Stimulated activated naive B cell treated with anti-CD40 and anti-IgM and Interleukin-4, amounts not matched to agents 10 μg/mL and 1 μg/mL and 100 μg/mL, for 72 hours (primary cell): ENCODE results near the gene GLMN.

Experiments
- ATAC-seq, 2 donors: fragments of 150-1000 bp; cut with Tn5 transposase; replicated peaks; 2 replicates each; pipeline ENCODE4 v1.10.0; 2021; ENCODE audit warnings: moderate library complexity in 1 of 2
- DNase-seq: peaks from one replicate; pipeline ENCODE4 v3.0.0; 2021
- H3K27ac Mint-ChIP-seq: one replicate; pipeline ENCODE4 v1.8.0; 2022; ENCODE audit warnings: mild to moderate bottlenecking, mixed read lengths
- H3K27me3 Mint-ChIP-seq, 2 donors: one replicate each; pipeline ENCODE4 v1.8.0; 2022; ENCODE audit warnings: mixed read lengths in 2 of 2
- H3K36me3 Mint-ChIP-seq, 2 donors: one replicate each; pipeline ENCODE4 v1.8.0; 2022; ENCODE audit warnings: mixed read lengths in 2 of 2, mild to moderate bottlenecking in 1 of 2
- H3K4me1 Mint-ChIP-seq, 2 donors: one replicate each; pipeline ENCODE4 v1.8.0; 2022; ENCODE audit warnings: mixed read lengths in 2 of 2, mild to moderate bottlenecking in 1 of 2
- H3K4me3 Mint-ChIP-seq, 2 donors: one replicate each; pipeline ENCODE4 v1.8.0; 2022; ENCODE audit warnings: mild to moderate bottlenecking in 2 of 2, mixed read lengths in 2 of 2, moderate library complexity in 1 of 2
- H3K9me3 Mint-ChIP-seq, 2 donors: one replicate each; pipeline ENCODE4 v1.8.0; 2022; ENCODE audit warnings: mixed read lengths in 2 of 2, mild to moderate bottlenecking in 1 of 2

Gene GLMN, protein sequence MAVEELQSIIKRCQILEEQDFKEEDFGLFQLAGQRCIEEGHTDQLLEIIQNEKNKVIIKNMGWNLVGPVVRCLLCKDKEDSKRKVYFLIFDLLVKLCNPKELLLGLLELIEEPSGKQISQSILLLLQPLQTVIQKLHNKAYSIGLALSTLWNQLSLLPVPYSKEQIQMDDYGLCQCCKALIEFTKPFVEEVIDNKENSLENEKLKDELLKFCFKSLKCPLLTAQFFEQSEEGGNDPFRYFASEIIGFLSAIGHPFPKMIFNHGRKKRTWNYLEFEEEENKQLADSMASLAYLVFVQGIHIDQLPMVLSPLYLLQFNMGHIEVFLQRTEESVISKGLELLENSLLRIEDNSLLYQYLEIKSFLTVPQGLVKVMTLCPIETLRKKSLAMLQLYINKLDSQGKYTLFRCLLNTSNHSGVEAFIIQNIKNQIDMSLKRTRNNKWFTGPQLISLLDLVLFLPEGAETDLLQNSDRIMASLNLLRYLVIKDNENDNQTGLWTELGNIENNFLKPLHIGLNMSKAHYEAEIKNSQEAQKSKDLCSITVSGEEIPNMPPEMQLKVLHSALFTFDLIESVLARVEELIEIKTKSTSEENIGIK

GRCh38 chr1:92298573-92299476 is at the start of gene GLMN, which contains the start of gene RPAP2:
TSS of gene GLMN (minus strand) at chr1:92298987. CDS start at chr1:92297999, 988 bp downstream.
TSS of gene RPAP2 (plus strand) at chr1:92299059. CDS start at chr1:92299074, 15 bp downstream.
- ATAC-seq (peak; percentile 97 to 98), DNase-seq (peak; percentile 75)
- Mint-ChIP-seq H3K36me3 (peaks cover 17% of the 10 kb centered on the region in 2 donors), H3K4me1 (peaks cover 16 to 22% of the 10 kb centered on the region in 2 donors), H3K27me3 (no peaks in the 10 kb centered on the region), H3K9me3 (no peaks in the 10 kb centered on the region), H3K4me3 (peak within 1 kb of the TSS; percentile 91 to 96), H3K27ac (peak within 1 kb of the TSS; percentile 99)

DNA sequence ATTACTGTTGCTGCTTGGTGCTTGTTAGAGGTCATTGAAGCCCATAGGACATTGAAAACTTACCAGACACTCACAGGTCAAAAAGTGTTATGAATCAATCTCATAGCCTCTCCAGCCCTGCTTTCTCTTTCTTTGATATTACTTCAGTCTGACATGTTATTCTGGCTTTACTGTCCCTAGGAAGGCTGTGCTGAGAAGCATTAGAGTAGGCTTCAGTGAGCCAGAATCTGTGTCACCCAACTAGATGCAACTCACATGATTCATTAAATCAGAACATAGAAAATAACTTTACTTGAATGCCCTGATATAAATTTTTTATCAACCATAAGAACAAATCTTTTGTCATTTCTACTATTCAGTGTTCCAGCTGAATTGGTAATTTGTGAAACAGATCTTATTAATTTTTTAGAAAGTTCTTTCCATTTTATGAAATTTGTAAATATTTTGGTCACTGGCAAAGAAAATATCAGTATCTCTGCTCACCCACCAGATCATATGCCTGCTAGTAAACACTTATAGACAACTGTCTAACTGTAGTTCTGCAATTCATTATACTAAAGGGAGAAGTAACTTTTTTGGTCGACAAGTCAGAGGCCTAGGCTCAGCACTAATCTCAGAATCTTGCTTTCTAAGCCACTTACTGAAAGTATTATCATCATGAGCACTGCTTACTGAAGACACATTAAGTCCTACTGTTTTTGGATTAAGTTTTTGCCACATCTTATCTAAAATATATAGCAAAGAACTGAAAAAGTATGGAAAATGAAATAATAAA is 48.3 kb upstream of the GLMN start:
- no peak for ATAC-seq
- no peak overlapping the region for H3K27ac Mint-ChIP-seq
- H3K4me1 Mint-ChIP-seq = peaks cover 6 to 10% of the 10 kb centered on the region in 2 donors
- peaks cover 0 to 2% of the 10 kb centered on the region in 2 donors for H3K9me3 Mint-ChIP-seq
- H3K4me3 Mint-ChIP-seq = no peak overlapping the region
- peaks cover 27 to 39% of the 10 kb centered on the region in 2 donors for H3K36me3 Mint-ChIP-seq
- no peaks in the 10 kb centered on the region for H3K27me3 Mint-ChIP-seq
- DNase-seq = no peak

- Mint-ChIP-seq H3K4me3 (no peak overlapping the region), H3K4me1 (peaks cover under 1 to 3% of the 10 kb centered on the region in 2 donors), H3K9me3 (no peaks in the 10 kb centered on the region), H3K27me3 (no peaks in the 10 kb centered on the region), H3K36me3 (peaks cover 25 to 39% of the 10 kb centered on the region in 2 donors), H3K27ac (no peak overlapping the region)
- DNase-seq (no peak), ATAC-seq (no peak)
These were observed 44.3 kb upstream of the GLMN start for GRCh38 chr1:92343061-92343460.

GRCh38 chr1:92342401-92342800 is 43.6 kb upstream of the GLMN start:
- peaks cover 23 to 36% of the 10 kb centered on the region in 2 donors for H3K36me3 Mint-ChIP-seq
- no peaks in the 10 kb centered on the region for H3K4me1 Mint-ChIP-seq
- DNase-seq (no peak), ATAC-seq (no peak)
- no peak overlapping the region for H3K27ac Mint-ChIP-seq
- H3K9me3 Mint-ChIP-seq = no peaks in the 10 kb centered on the region
- no peaks in the 10 kb centered on the region for H3K27me3 Mint-ChIP-seq
- H3K4me3 Mint-ChIP-seq = no peak overlapping the region

- Mint-ChIP-seq H3K27ac (no peak overlapping the region), H3K9me3 (no peaks in the 10 kb centered on the region)
- DNase-seq = no peak
These were observed 41.4 kb upstream of the GLMN start for GRCh38 chr1:92340154-92340553.

DNA sequence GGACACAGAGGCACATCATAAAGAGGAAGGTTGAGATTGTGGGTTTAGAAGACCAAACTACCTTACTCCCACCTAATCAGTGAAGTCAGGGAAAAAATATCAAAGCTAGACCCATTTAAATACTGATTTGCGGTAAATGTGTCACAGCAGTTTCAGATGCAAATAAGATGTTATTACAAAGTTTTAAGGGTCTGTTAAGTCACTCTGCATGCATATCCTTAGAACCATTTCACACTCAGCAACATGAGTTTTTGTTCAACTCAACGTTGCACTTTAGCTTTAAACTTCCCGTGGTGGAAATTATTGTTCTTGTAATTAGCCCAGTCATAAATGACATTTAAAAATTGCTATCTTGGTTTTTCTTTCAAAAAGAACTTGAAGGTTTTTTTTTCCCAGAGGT is 34.9 kb upstream of the GLMN start:
- ATAC-seq = peak in 1 of 2 donors; percentile 39

More at GRCh38 chr1:92340154-92340553, 41.4 kb upstream of the GLMN start:
- Mint-ChIP-seq H3K36me3 (peaks cover 24 to 34% of the 10 kb centered on the region in 2 donors), H3K27me3 (no peaks in the 10 kb centered on the region), H3K4me1 (no peaks in the 10 kb centered on the region), H3K4me3 (no peak overlapping the region)
- no peak for ATAC-seq

GRCh38 chr1:92329347-92330129 is 30.8 kb upstream of the GLMN start:
- no peaks in the 10 kb centered on the region for H3K4me1 Mint-ChIP-seq

More for the DNA sequence above, 34.9 kb upstream of the GLMN start:
- no peak for DNase-seq
- Mint-ChIP-seq H3K27me3 (no peaks in the 10 kb centered on the region), H3K36me3 (peaks cover 30 to 40% of the 10 kb centered on the region in 2 donors), H3K4me3 (no peak overlapping the region), H3K9me3 (peaks cover 0 to 3% of the 10 kb centered on the region in 2 donors), H3K4me1 (no peaks in the 10 kb centered on the region), H3K27ac (no peak overlapping the region)

DNA sequence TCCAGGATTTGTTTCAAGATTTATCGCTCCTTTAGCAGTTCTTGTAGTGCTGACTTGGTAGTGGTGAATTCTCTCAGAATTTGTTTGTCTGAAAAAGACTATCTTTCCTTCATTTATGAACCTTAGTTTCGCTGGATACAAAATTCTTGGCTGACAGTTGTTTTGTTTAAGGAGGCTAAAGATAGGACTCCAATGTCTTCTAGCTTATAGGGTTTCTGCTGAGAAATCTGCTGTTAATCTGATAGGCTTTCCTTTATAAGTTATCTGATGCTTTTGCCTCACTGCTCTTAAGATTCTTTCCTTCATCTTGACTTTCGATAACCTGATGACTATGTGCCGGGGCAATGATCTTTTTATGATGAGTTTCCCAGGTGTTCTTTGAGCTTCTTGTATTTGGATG is 29.0 kb upstream of the GLMN start:
- no peak overlapping the region for H3K27ac Mint-ChIP-seq
- H3K9me3 Mint-ChIP-seq = peaks cover 18 to 19% of the 10 kb centered on the region in 2 donors
- H3K27me3 Mint-ChIP-seq = no peaks in the 10 kb centered on the region
- H3K4me1 Mint-ChIP-seq = no peaks in the 10 kb centered on the region
- ATAC-seq = no peak
- peaks cover 64 to 79% of the 10 kb centered on the region in 2 donors for H3K36me3 Mint-ChIP-seq
- no peak for DNase-seq
- H3K4me3 Mint-ChIP-seq = no peak overlapping the region

More at GRCh38 chr1:92329347-92330129, 30.8 kb upstream of the GLMN start:
- H3K27me3 Mint-ChIP-seq = no peaks in the 10 kb centered on the region
- H3K27ac Mint-ChIP-seq = no peak overlapping the region
- H3K9me3 Mint-ChIP-seq = peaks cover 18% of the 10 kb centered on the region in 2 donors
- no peak overlapping the region for H3K4me3 Mint-ChIP-seq
- peaks cover 56 to 71% of the 10 kb centered on the region in 2 donors for H3K36me3 Mint-ChIP-seq
- no peak for DNase-seq
- no peak for ATAC-seq

- Mint-ChIP-seq H3K36me3 (peaks cover 66 to 79% of the 10 kb centered on the region in 2 donors), H3K27me3 (no peaks in the 10 kb centered on the region), H3K27ac (no peak overlapping the region), H3K4me1 (no peaks in the 10 kb centered on the region), H3K4me3 (no peak overlapping the region), H3K9me3 (peaks cover 18 to 19% of the 10 kb centered on the region in 2 donors)
- no peak for ATAC-seq
- DNase-seq = no peak
These were observed 27.9 kb upstream of the GLMN start for GRCh38 chr1:92326681-92327080.

DNA sequence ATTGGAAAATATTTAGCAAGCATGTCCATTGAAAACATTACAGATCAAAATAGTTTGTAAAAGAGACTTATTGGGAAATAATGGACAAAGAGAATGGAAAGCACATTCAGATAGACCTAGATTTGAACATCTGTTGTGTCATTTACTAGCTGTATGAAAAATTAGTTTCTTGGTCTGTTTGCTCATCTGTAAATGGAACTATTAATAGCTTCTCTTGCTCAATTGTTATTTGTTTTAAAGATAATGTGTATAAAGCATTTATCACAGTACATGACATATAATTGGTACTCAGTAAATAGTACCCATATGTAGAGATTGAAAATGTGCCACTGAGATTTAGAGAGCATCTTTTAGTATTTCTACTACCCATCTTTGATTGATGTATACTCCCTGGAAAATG is 26.0 kb upstream of the GLMN start:
- Mint-ChIP-seq H3K4me3 (no peak overlapping the region), H3K36me3 (peaks cover 65% of the 10 kb centered on the region in 2 donors), H3K4me1 (no peaks in the 10 kb centered on the region), H3K27me3 (no peaks in the 10 kb centered on the region), H3K9me3 (peaks cover 18 to 19% of the 10 kb centered on the region in 2 donors), H3K27ac (no peak overlapping the region)
- ATAC-seq (no peak), DNase-seq (no peak)

DNA sequence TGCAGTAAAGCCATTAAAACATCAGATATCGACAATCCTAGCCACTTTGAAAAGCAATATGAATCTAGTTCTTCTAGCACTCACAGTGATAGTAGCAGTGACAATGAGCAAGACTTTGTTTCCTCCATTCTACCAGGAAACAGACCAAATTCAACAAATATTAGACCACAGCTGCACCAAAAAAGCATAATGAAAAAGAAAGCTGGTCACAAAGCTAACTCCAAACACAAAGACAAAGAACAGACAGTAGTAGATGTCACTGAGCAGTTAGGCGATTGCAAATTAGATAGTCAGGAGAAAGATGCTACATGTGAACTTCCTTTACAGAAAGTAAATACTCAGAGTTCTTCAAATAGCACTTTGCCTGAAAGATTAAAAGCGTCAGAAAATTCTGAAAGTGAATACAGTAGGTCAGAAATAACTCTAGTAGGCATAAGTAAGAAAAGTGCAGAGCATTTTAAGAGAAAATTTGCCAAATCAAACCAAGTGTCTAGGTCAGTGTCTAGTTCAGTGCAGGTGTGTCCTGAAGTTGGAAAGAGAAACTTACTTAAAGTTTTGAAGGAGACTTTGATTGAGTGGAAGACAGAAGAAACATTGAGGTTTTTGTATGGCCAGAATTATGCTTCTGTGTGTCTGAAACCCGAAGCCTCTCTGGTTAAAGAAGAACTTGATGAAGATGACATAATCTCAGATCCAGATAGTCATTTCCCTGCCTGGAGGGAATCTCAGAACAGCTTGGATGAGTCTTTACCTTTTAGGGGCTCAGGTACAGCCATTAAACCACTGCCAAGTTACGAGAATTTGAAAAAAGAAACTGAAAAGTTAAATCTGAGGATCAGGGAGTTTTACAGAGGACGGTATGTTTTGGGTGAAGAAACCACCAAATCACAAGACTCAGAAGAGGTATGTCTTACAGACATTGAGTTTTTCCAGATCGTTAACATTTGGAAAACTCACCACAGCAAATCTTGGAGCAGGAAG is 25.0 kb upstream of the GLMN start:
- Mint-ChIP-seq H3K36me3 (peaks cover 60 to 61% of the 10 kb centered on the region in 2 donors), H3K4me1 (no peaks in the 10 kb centered on the region), H3K27me3 (no peaks in the 10 kb centered on the region), H3K27ac (no peak overlapping the region), H3K9me3 (peaks cover 16 to 19% of the 10 kb centered on the region in 2 donors), H3K4me3 (no peak overlapping the region)
- DNase-seq (no peak), ATAC-seq (no peak)
